Kidney (tissue), 14 donors: ENCODE data around the gene INO80B. TPM values are rescaled to one million over a fixed set of nuclear protein-coding genes. Genes with fewer than 3 reads are reported as not detected.

Experiments
- DNase-seq, 5 donors: peaks; one replicate each; pipeline ENCODE4 v3.0.0-alpha.2; 2013 to 2020
- FAIRE-seq: peaks from 2 replicates; lab custom pipeline; 2012; peaks lifted over from hg19 to GRCh38; lab: Jason Lieb, UNC
- H3K27ac ChIP-seq, 2 donors: one replicate each; pipeline ENCODE4 v1.7.0; 2013; ENCODE audit warnings: low read depth in 2 of 2, low read length in 2 of 2, inconsistent platforms in 1 of 2
- H3K27me3 ChIP-seq: one replicate; pipeline ENCODE4 v1.7.1; 2013; ENCODE audit warnings: low read length, inconsistent platforms; ENCODE audit not compliant: control insufficient read depth, insufficient read depth
- H3K36me3 ChIP-seq, 3 donors: one replicate each; pipeline versions ENCODE4 v1.7.0 to v1.7.1; 2013; ENCODE audit warnings: low read length in 3 of 3, control low read depth in 1 of 3, inconsistent platforms in 1 of 3; ENCODE audit not compliant: insufficient read depth in 3 of 3, control insufficient read depth in 2 of 3
- H3K4me1 ChIP-seq, 3 donors: one replicate each; pipeline versions ENCODE4 v1.7.0 to v1.7.1; 2013; ENCODE audit warnings: low read length in 3 of 3, inconsistent platforms in 1 of 3, low read depth in 1 of 3; ENCODE audit not compliant: control insufficient read depth in 2 of 3, insufficient read depth in 2 of 3
- H3K4me3 ChIP-seq, 3 donors: one replicate each; pipeline versions ENCODE4 v1.7.0 to v1.8.1; 2013; ENCODE audit warnings: low read length in 3 of 3, control low read depth in 1 of 3, inconsistent platforms in 1 of 3
- H3K9ac ChIP-seq, 3 donors: one replicate each; pipeline versions ENCODE4 v1.7.0 to v1.7.1; 2013; ENCODE audit warnings: low read length in 3 of 3, control low read depth in 1 of 3, inconsistent platforms in 1 of 3
- H3K9me3 ChIP-seq, 3 donors: one replicate each; pipeline versions ENCODE4 v1.7.0 to v1.7.1; 2013; ENCODE audit warnings: low read length in 3 of 3, control low read depth in 1 of 3, inconsistent platforms in 1 of 3; ENCODE audit not compliant: control insufficient read depth in 2 of 3, insufficient read depth in 1 of 3
- CTCF ChIP-seq: IDR thresholded peaks from 3 replicates; pipeline ENCODE4 v1.5.1; 2012; ENCODE audit warnings: mild to moderate bottlenecking, moderate library complexity, borderline replicate concordance; ENCODE audit not compliant: insufficient read depth; ENCODE audit errors: extremely low read depth
- intact Hi-C: fragments of 100-400 bp; cut with DNase I; formaldehyde crosslinking; loops from one replicate; pipeline ENCODE4 v1.11.1; 2022
- polyA plus RNA-seq: library from polyadenylated mRNA; stranded (reverse); fragments of 350-450 nt; fragmentation: Illumina TruSeq; extraction: RNeasy Lipid Tissue Mini Kit (QIAGEN cat#74804); gene quantifications from one replicate; pipeline ENCODE4 v1.2.3, GENCODE V29; 2014; ENCODE audit warnings: low read depth, low replicate concordance; ENCODE audit not compliant: insufficient read depth
- total RNA-seq: library from RNA; stranded (reverse); fragmentation: NEBNext Ultra II Directional; extraction: Animal tissue kit (Norgen Biotek cat#: 25700); gene quantifications from one replicate; pipeline ENCODE4 v1.2.1, GENCODE V29; 2021
- donor health status: control.
- donor health status: control.
- donor health status: control.
- donor health status: control.
- donor health status: control.
- donor health status: DM: yes; HTN: yes; CAD: no.
- donor health status: Normal renal cell carcinoma (clear cell type).

Gene INO80B
- total and polyA plus RNA-seq, 2 donors from 2014 or later: 37.0 to 44.2 TPM

DNA sequence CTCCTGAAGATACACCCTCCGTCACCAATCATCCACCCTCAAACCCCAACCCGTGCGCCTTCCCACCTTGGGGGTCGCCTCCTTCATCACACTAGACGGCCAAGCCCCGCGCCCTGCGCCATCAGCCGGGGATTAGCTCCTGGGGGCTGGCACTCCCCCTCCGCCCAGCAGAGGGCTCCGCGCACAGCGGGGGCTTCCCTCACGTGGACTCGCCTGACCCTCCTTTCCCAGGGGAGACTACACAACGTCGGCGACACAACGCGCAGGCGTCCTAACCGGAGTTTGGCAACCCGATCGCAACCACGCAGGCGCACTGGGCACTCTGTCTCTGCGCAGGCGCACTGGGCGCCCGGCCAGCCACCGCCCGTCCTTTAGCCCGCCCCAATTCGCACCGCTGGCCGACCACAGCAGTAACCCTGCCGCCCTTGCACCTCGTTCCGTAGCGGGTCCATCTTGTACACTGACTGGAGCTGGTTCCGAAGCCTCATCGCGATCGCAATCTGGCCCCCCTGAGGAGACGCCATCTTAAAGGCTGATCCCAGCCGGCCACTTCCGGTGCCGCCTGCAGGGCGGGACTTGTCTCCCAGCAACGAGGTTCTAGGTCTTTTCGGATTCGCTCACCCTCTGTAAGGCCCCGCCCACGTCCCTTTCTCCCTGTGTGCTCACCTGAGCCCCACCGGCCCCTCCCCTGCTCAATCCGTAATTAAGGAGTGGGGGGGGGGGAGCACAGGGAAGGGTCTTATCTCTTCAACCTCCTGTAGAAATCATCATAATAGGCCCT lies 52.4 kb downstream of the INO80B start, which contains the start of gene PCGF1:
Gene PCGF1 (minus strand): TSS at position 551 of the 781 bp plus-strand sequence. CDS start 27 bp downstream, at position 524.
- peaks cover 33% of the 10 kb centered on the region for H3K27me3 ChIP-seq
- intact Hi-C loops: no loop called here

More for the DNA sequence above, 52.4 kb downstream of the INO80B start, which contains the start of gene PCGF1:
- FAIRE-seq (no peak), DNase-seq (peak; percentile 99 to 100 (median 100))
- peak within 1 kb of the TSS; percentile 90 to 99 (median 97) for H3K9ac ChIP-seq
- H3K9me3 ChIP-seq: no peaks in the 10 kb centered on the region
- peaks cover 0 to 19% (median 12%) of the 10 kb centered on the region in 3 donors for H3K4me1 ChIP-seq
- H3K27ac ChIP-seq: peak within 1 kb of the TSS; percentile 100
- peaks cover 3 to 17% (median 8%) of the 10 kb centered on the region in 3 donors for H3K36me3 ChIP-seq
- peak within 1 kb of the TSS; percentile 87 to 98 (median 96) for H3K4me3 ChIP-seq
- peak; percentile 24 for TF ChIP-seq CTCF

Other genes starting within 250 kb of the INO80B start
- gene SLC4A5, start 111.7 kb upstream of the INO80B start, total RNA-seq: 5.2 TPM
- 1.1 TPM for gene SLC4A5, start 111.7 kb upstream of the INO80B start, polyA plus RNA-seq
- gene DCTN1, start 74.8 kb upstream of the INO80B start, total RNA-seq: 134 TPM
- gene DCTN1, start 74.8 kb upstream of the INO80B start, polyA plus RNA-seq: 191 TPM
- 11.6 TPM for gene C2orf81, start 33.5 kb upstream of the INO80B start, total RNA-seq
- 8.8 TPM for gene C2orf81, start 33.5 kb upstream of the INO80B start, polyA plus RNA-seq
- 23.3 TPM for gene WDR54, start 33.4 kb upstream of the INO80B start, total RNA-seq
- 37.6 TPM for gene WDR54, start 33.4 kb upstream of the INO80B start, polyA plus RNA-seq
- gene RTKN, start 13.2 kb upstream of the INO80B start, total RNA-seq: 76.4 TPM
- gene RTKN, start 13.2 kb upstream of the INO80B start, polyA plus RNA-seq: 95.6 TPM
- gene WBP1, start 3.4 kb downstream of the INO80B start, total RNA-seq: 83.9 TPM
- 150 TPM for gene WBP1, start 3.4 kb downstream of the INO80B start, polyA plus RNA-seq
- gene MOGS, start 10.3 kb downstream of the INO80B start, total RNA-seq: 51.9 TPM
- 27.5 TPM for gene MOGS, start 10.3 kb downstream of the INO80B start, polyA plus RNA-seq
- gene MRPL53, start 17.6 kb downstream of the INO80B start, total RNA-seq: 85.1 TPM
- gene MRPL53, start 17.6 kb downstream of the INO80B start, polyA plus RNA-seq: 157 TPM
- gene CCDC142, start 27.9 kb downstream of the INO80B start, total RNA-seq: 23.1 TPM
- 2.8 TPM for gene CCDC142, start 27.9 kb downstream of the INO80B start, polyA plus RNA-seq
- 29.1 TPM for gene TTC31, start 28.0 kb downstream of the INO80B start, total RNA-seq
- gene TTC31, start 28.0 kb downstream of the INO80B start, polyA plus RNA-seq: 11.5 TPM
- 2.5 TPM for gene LBX2, start 44.5 kb downstream of the INO80B start, total RNA-seq
- gene LBX2, start 44.5 kb downstream of the INO80B start, polyA plus RNA-seq: 1.5 TPM
- 20.7 TPM for gene PCGF1, start 52.6 kb downstream of the INO80B start, total RNA-seq
- gene PCGF1, start 52.6 kb downstream of the INO80B start, polyA plus RNA-seq: 20.1 TPM
- gene TLX2, start 59.4 kb downstream of the INO80B start, total RNA-seq: not detected
- not detected for gene TLX2, start 59.4 kb downstream of the INO80B start, polyA plus RNA-seq
- not detected for gene DQX1, start 71.1 kb downstream of the INO80B start, total RNA-seq
- gene DQX1, start 71.1 kb downstream of the INO80B start, polyA plus RNA-seq: not detected
- 91.0 TPM for gene AUP1, start 74.6 kb downstream of the INO80B start, total RNA-seq
- 130 TPM for gene AUP1, start 74.6 kb downstream of the INO80B start, polyA plus RNA-seq
- 30.8 TPM for gene HTRA2, start 74.8 kb downstream of the INO80B start, total RNA-seq
- 44.2 TPM for gene HTRA2, start 74.8 kb downstream of the INO80B start, polyA plus RNA-seq
- gene LOXL3, start 98.9 kb downstream of the INO80B start, total RNA-seq: 9.7 TPM
- 2.4 TPM for gene LOXL3, start 98.9 kb downstream of the INO80B start, polyA plus RNA-seq
- gene DOK1, start 99.6 kb downstream of the INO80B start, total RNA-seq: 16.7 TPM
- 11.3 TPM for gene DOK1, start 99.6 kb downstream of the INO80B start, polyA plus RNA-seq
- 3.4 TPM for gene M1AP, start 193.2 kb downstream of the INO80B start, total RNA-seq
- gene M1AP, start 193.2 kb downstream of the INO80B start, polyA plus RNA-seq: 0.49 TPM
- gene SEMA4F, start 199.2 kb downstream of the INO80B start, total RNA-seq: 10.8 TPM
- gene SEMA4F, start 199.2 kb downstream of the INO80B start, polyA plus RNA-seq: 5.2 TPM